GM23338 (cell line): ENCODE measurements around the gene OSBPL10. TPM values are rescaled to one million over a fixed set of nuclear protein-coding genes. Genes with fewer than 3 reads are reported as not detected.

Experiments
- ATAC-seq: fragments of 200-7000 bp; cut with Tn5 transposase; 3 replicates; pipeline ENCODE4 v1.9.1; 2020
- DNase-seq: peaks from one replicate; pipeline ENCODE4 v3.0.0-alpha.2; 2015; ENCODE audit warnings: low spot score
- H2AFZ ChIP-seq: fragments of 200-600 bp; sonication (generic); 2 replicates; pipeline ENCODE4 v1.8.0; 2016; ENCODE audit warnings: antibody characterized with exemption, mild to moderate bottlenecking, moderate library complexity
- H3F3A ChIP-seq: fragments of 200-600 bp; sonication (generic); replicated peaks from 2 replicates; pipeline ENCODE4 v1.8.0; 2017; ENCODE audit warnings: antibody characterized with exemption, mixed run types, low read depth
- H3K27ac ChIP-seq: fragments of 200-600 bp; sonication (generic); 2 replicates; pipeline ENCODE4 v1.6.1; 2016; ENCODE audit warnings: low read depth
- H3K27me3 ChIP-seq: fragments of 200-600 bp; sonication (generic); 2 replicates; pipeline ENCODE4 v1.8.0; 2016; ENCODE audit warnings: mild to moderate bottlenecking, mixed run types, moderate library complexity; ENCODE audit not compliant: insufficient read depth
- H3K36me3 ChIP-seq: fragments of 200-600 bp; sonication (generic); 2 replicates; pipeline ENCODE4 v1.8.0; 2016; ENCODE audit warnings: mild to moderate bottlenecking; ENCODE audit not compliant: insufficient read depth
- H3K4me1 ChIP-seq: fragments of 200-600 bp; sonication (generic); 2 replicates; pipeline ENCODE4 v1.8.0; 2016; ENCODE audit warnings: mild to moderate bottlenecking, moderate library complexity; ENCODE audit not compliant: insufficient read depth
- H3K4me2 ChIP-seq: fragments of 200-600 bp; sonication (generic); 2 replicates; pipeline ENCODE4 v1.7.1; 2017; ENCODE audit warnings: mixed run types
- H3K4me3 ChIP-seq: fragments of 200-600 bp; sonication (generic); 2 replicates; pipeline ENCODE4 v1.6.1; 2016; ENCODE audit warnings: mixed run types
- H3K79me2 ChIP-seq: fragments of 200-600 bp; sonication (generic); replicated peaks from 2 replicates; pipeline ENCODE4 v1.8.0; 2017; ENCODE audit warnings: mild to moderate bottlenecking; ENCODE audit not compliant: insufficient read depth
- H3K9me2 ChIP-seq: fragments of 200-600 bp; sonication (generic); 2 replicates; pipeline ENCODE4 v1.8.0; 2017; ENCODE audit not compliant: insufficient read depth
- H4K20me1 ChIP-seq: fragments of 200-600 bp; sonication (generic); replicated peaks from 2 replicates; pipeline ENCODE4 v1.8.0; 2017; ENCODE audit warnings: mild to moderate bottlenecking; ENCODE audit not compliant: insufficient read depth
- H3K27ac Mint-ChIP-seq: 2 replicates; pipeline ENCODE4 v1.8.0; 2020; ENCODE audit warnings: inconsistent platforms, mild to moderate bottlenecking, moderate library complexity, mixed read lengths
- H3K27me3 Mint-ChIP-seq: 3 replicates; pipeline ENCODE4 v1.8.0; 2022; ENCODE audit warnings: low read depth, mild to moderate bottlenecking, moderate library complexity, mixed read lengths, inconsistent platforms; ENCODE audit not compliant: insufficient read depth, poor library complexity
- H3K36me3 Mint-ChIP-seq: 3 replicates; pipeline ENCODE4 v1.8.0; 2021; ENCODE audit warnings: low read depth, mild to moderate bottlenecking, inconsistent platforms, moderate library complexity, mixed read lengths
- H3K4me1 Mint-ChIP-seq: 3 replicates; pipeline ENCODE4 v1.8.0; 2020; ENCODE audit warnings: mild to moderate bottlenecking, inconsistent platforms, mixed read lengths
- H3K4me3 Mint-ChIP-seq: 3 replicates; pipeline ENCODE4 v1.8.0; 2021; ENCODE audit warnings: moderate library complexity, mild to moderate bottlenecking, inconsistent platforms, mixed read lengths
- H3K9me3 Mint-ChIP-seq: 3 replicates; pipeline ENCODE4 v1.8.0; 2020; ENCODE audit warnings: moderate library complexity, mild to moderate bottlenecking, inconsistent platforms, mixed read lengths
- ETS1 ChIP-seq: IDR thresholded peaks from 2 replicates; pipeline ENCODE4 v1.6.1; 2016; ENCODE audit warnings: antibody characterized with exemption
- EZH2 ChIP-seq: fragments of 200-600 bp; sonication (generic); IDR thresholded peaks from one replicate; pipeline ENCODE4 v1.8.0; 2017; ENCODE audit warnings: antibody characterized with exemption, mild to moderate bottlenecking, low read depth; ENCODE audit not compliant: unreplicated experiment
- JUNB ChIP-seq: IDR thresholded peaks from one replicate; pipeline ENCODE4 v1.6.1; 2016; ENCODE audit warnings: antibody characterized with exemption; ENCODE audit not compliant: unreplicated experiment
- POLR2AphosphoS5 ChIP-seq: IDR thresholded peaks from 2 replicates; pipeline ENCODE4 v1.6.1; 2016; ENCODE audit warnings: antibody characterized with exemption, low read depth
- REST ChIP-seq: IDR thresholded peaks from one replicate; pipeline ENCODE4 v1.6.1; 2018; ENCODE audit warnings: antibody characterized with exemption; ENCODE audit not compliant: unreplicated experiment
- ZNF462 ChIP-seq: fragments of 250-450 bp; sonication (Bioruptor Pico); IDR thresholded peaks from 2 replicates; pipeline ENCODE4 v1.5.0; 2020; ENCODE audit warnings: mild to moderate bottlenecking, moderate library complexity
- polyA plus RNA-seq: library from polyadenylated mRNA; unstranded; fragments of >200 nt; fragmentation: Nextera tagmentation; extraction: Ambion mirVana; gene quantifications from 2 replicates; pipeline ENCODE4 v1.2.1, GENCODE V29; 2016
- total RNA-seq: library from RNA; depleted of rRNA; stranded (reverse); fragments of >200 nt; shearing (Covaris generic); gene quantifications from 2 replicates; pipeline ENCODE4 v1.2.3, GENCODE V29; 2014

The OSBPL10 gene
- total and polyA plus RNA-seq, 2 experiments from 2014 or later: 23.8 to 149 TPM

DNA sequence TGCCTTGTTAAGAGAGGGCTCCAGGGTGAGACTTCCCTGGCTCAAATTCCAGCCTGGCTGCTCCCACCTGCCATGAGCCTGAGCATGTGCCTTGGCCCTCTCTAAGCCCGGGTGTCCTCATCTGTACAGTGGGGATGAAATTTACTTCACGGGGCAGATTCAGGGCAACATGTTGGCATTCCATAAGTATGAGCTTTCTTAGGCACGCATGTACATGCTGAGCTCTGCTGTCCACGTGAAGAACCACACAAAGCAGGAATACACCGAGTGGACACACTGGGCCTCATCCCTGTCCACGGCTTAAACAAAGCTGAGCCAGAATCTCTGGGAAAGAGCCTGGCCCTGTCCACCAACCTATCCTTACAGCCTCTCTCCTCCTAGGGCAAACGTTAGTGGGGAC lies 167.4 kb downstream of the OSBPL10 start:
- Mint-ChIP-seq H3K27me3 (no peaks in the 10 kb centered on the region), H3K4me1 (peaks cover 26% of the 10 kb centered on the region), H3K4me3 (no peak overlapping the region), H3K27ac (no peak overlapping the region), H3K36me3 (peaks cover 11% of the 10 kb centered on the region; the same call in 2 of the 3 replicates), H3K9me3 (no peaks in the 10 kb centered on the region)
- H3K79me2 ChIP-seq: peaks cover 60% of the 10 kb centered on the region
- H3F3A ChIP-seq: no peaks in the 10 kb centered on the region
- TF ChIP-seq ZNF462 (no peak), POLR2AphosphoS5 (no peak), ETS1 (no peak), JUNB (no peak), REST (no peak), EZH2 (no peak)
- H3K4me2 ChIP-seq: no peak overlapping the region
- no peaks in the 10 kb centered on the region for H3K27me3 ChIP-seq
- no peak overlapping the region for H2AFZ ChIP-seq
- no peak overlapping the region for H3K27ac ChIP-seq
- DNase-seq (no peak), ATAC-seq (no peak)
- peaks cover 14% of the 10 kb centered on the region for H4K20me1 ChIP-seq
- H3K36me3 ChIP-seq: no peaks in the 10 kb centered on the region
- peaks cover 29% of the 10 kb centered on the region for H3K4me1 ChIP-seq
- H3K9me2 ChIP-seq: no peaks in the 10 kb centered on the region
- H3K4me3 ChIP-seq: no peak overlapping the region
